GM12878 (cell line): ENCODE data around the gene PPARD. TPM values are rescaled to one million over a fixed set of nuclear protein-coding genes. Genes with fewer than 3 reads are reported as not detected.

Source experiments
- MEF2B ChIP-seq: fragments of 450-650 bp; IDR thresholded peaks from 2 replicates; pipeline ENCODE4 v1.6.1; 2018; ENCODE audit warnings: mild to moderate bottlenecking, moderate library complexity; ENCODE audit not compliant: partially characterized antibody, poor library complexity, severe bottlenecking
- MXI1 ChIP-seq: fragments of 150-350 bp; IDR thresholded peaks from 2 replicates; pipeline ENCODE4 v1.6.1; 2011; ENCODE audit warnings: low read depth, mild to moderate bottlenecking, inconsistent platforms, low read length, improper control_type of control experiment
- SMC3 ChIP-seq: IDR thresholded peaks from 2 replicates; pipeline ENCODE4 v1.6.1; 2011; ENCODE audit warnings: low read length, improper control_type of control experiment, borderline replicate concordance
- SP1 ChIP-seq: IDR thresholded peaks from one replicate; pipeline ENCODE4 v1.6.1; 2011; ENCODE audit warnings: low read depth, low read length
- STAT1 ChIP-seq: fragments of 450-650 bp; conservative IDR thresholded peaks from 2 replicates; pipeline ENCODE4 v1.6.1; 2014; ENCODE audit warnings: antibody characterized with exemption, mild to moderate bottlenecking
- STAT3 ChIP-seq: IDR thresholded peaks from 2 replicates; pipeline ENCODE4 v1.6.1; 2011; ENCODE audit warnings: low read depth, low read length, improper control_type of control experiment
- SUPT20H ChIP-seq: IDR thresholded peaks from 2 replicates; pipeline ENCODE4 v1.6.1; 2011; ENCODE audit warnings: low read depth, mild to moderate bottlenecking, low read length, moderate library complexity, borderline replicate concordance; ENCODE audit not compliant: control insufficient read depth
- polyA plus RNA-seq, 11 experiments: library from polyadenylated mRNA; depleted of rRNA in 4 of 11; unstranded in 6 of 11; stranded (reverse) in 5 of 11; fragments of >200 nt; fragmentation: Nextera tagmentation in 4 of 11; fragmentation: Illumina TruSeq in 1 of 11; extraction: Ambion mirVana in 4 of 11; extraction: Trizol in 1 of 11; gene quantifications; 1 replicate in 1 of 11; 2 replicates in 10 of 11; pipeline versions ENCODE4 v1.2.1 to v1.2.3, GENCODE V29; 2011 to 2016; ENCODE audit warnings: inconsistent platforms in 2 of 11, missing spikeins in 2 of 11, low read depth in 1 of 11
- total RNA-seq, 4 experiments: library from RNA; depleted of rRNA in 3 of 4; stranded (reverse); fragments of >200 nt in 3 of 4; fragmentation: Illumina TruSeq in 1 of 4; extraction: Trizol in 1 of 4; gene quantifications; 2 replicates each; pipeline versions ENCODE4 v1.2.1 to v1.2.3, GENCODE V29; 2013 to 2021
- TF ChIP-seq, protein P1 (sequence below): fragments of 450-650 bp; IDR thresholded peaks from 2 replicates; pipeline ENCODE4 v1.6.1; 2016; ENCODE audit warnings: mild to moderate bottlenecking, moderate library complexity, borderline replicate concordance

PPARD gene
- total and polyA plus RNA-seq, 10 of the 15 experiments (the other 5 are each of a cell fraction or from before 2014, with no cell fraction given) = 0.05 to 12.6 (median 6.7) TPM

DNA sequence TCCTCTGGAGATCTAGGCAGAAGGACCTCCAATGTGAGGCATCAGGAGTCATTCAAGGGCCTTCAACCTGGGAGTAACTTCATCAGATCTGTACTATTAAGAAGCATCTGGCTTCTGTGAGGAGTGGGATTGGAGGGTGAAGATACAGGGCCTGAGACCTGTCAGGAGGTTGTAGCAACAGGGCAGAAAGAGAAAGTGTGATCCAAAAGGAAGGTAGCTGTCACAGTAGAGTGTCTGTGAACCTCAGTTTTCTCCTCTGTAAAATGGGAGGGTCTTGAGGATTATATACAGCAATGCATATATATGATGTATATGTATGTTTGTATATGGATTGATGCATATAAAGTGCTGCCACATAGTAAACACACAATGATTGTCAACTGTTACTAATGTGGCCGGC is 123.3 kb downstream of the PPARD start (continued):
- TF ChIP-seq MXI1 = no peak
- no peak for TF ChIP-seq STAT1
- TF ChIP-seq SP1 = no peak
- no peak for TF ChIP-seq SMC3
- TF ChIP-seq, protein P1, sequence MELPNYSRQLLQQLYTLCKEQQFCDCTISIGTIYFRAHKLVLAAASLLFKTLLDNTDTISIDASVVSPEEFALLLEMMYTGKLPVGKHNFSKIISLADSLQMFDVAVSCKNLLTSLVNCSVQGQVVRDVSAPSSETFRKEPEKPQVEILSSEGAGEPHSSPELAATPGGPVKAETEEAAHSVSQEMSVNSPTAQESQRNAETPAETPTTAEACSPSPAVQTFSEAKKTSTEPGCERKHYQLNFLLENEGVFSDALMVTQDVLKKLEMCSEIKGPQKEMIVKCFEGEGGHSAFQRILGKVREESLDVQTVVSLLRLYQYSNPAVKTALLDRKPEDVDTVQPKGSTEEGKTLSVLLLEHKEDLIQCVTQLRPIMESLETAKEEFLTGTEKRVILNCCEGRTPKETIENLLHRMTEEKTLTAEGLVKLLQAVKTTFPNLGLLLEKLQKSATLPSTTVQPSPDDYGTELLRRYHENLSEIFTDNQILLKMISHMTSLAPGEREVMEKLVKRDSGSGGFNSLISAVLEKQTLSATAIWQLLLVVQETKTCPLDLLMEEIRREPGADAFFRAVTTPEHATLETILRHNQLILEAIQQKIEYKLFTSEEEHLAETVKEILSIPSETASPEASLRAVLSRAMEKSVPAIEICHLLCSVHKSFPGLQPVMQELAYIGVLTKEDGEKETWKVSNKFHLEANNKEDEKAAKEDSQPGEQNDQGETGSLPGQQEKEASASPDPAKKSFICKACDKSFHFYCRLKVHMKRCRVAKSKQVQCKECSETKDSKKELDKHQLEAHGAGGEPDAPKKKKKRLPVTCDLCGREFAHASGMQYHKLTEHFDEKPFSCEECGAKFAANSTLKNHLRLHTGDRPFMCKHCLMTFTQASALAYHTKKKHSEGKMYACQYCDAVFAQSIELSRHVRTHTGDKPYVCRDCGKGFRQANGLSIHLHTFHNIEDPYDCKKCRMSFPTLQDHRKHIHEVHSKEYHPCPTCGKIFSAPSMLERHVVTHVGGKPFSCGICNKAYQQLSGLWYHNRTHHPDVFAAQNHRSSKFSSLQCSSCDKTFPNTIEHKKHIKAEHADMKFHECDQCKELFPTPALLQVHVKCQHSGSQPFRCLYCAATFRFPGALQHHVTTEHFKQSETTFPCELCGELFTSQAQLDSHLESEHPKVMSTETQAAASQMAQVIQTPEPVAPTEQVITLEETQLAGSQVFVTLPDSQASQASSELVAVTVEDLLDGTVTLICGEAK = no peak
- TF ChIP-seq MEF2B = no peak
- TF ChIP-seq STAT3 = no peak
- no peak for TF ChIP-seq SUPT20H
